ENCODE data around the gene DAZAP2.

Gene DAZAP2

GRCh38 chr12:51245476-51246253 lies 7.0 kb downstream of the DAZAP2 start:
- Histone ChIP-seq H2BK120ac (ENCODE audit: low read depth, low read length) (no peak overlapping the region), H3K27ac (replicated peaks; ENCODE audit: low read length) (no peak overlapping the region)

GRCh38 chr12:51246254-51246853 lies 7.7 kb downstream of the DAZAP2 start:
- no peak overlapping the region for H2AK5ac ChIP-seq (ENCODE audit: low read depth, low read length)
- H2BK15ac ChIP-seq (ENCODE audit: low read length): no peak overlapping the region
- H3K36me3 ChIP-seq (replicated peaks in 1 of 2; ENCODE audit: control insufficient read depth in 2 of 2, insufficient read depth in 2 of 2, low read length in 2 of 2): peaks cover 14 to 35% of the 10 kb centered on the region in 2 donors
- 100% methylated on average over 4 of the region's 7 CpGs; no CpG with 5 or more reads in 1 of the 2 donors for WGBS, 2 donors (ENCODE audit: extremely low coverage in 2 of 2, insufficient read length in 2 of 2, insufficient replicate concordance in 1 of 2)
- no peak overlapping the region for H4K8ac ChIP-seq (ENCODE audit: low read depth, low read length)
- no peak overlapping the region for H2BK120ac ChIP-seq (ENCODE audit: low read depth, low read length)
- no peak overlapping the region for H3K27ac ChIP-seq (replicated peaks; ENCODE audit: low read length)
- no peak overlapping the region for H2BK12ac ChIP-seq (ENCODE audit: low read length)
- peaks cover 2 to 8% of the 10 kb centered on the region in 2 donors for H3K4me1 ChIP-seq (ENCODE audit: control insufficient read depth in 2 of 2, insufficient read depth in 1 of 2, low read depth in 1 of 2, low read length in 2 of 2)
- no peak overlapping the region for H3K14ac ChIP-seq (ENCODE audit: low read length)
- no peaks in the 10 kb centered on the region for H3K27me3 ChIP-seq (ENCODE audit: control insufficient read depth in 3 of 3, insufficient read depth in 3 of 3, low read depth in 1 of 3, low read length in 3 of 3)
- no peak overlapping the region for H3K9ac ChIP-seq (ENCODE audit: low read depth, low read length, poor library complexity)
- H4K91ac ChIP-seq (ENCODE audit: low read depth, low read length, poor library complexity): no peak overlapping the region
- no peak overlapping the region for H2BK5ac ChIP-seq (ENCODE audit: low read length)
- H3K4ac ChIP-seq (ENCODE audit: low read length): no peak overlapping the region
- peaks cover 0 to 1% of the 10 kb centered on the region in 2 donors for H3K9me3 ChIP-seq (replicated peaks in 1 of 2; ENCODE audit: control insufficient read depth in 2 of 2, insufficient read depth in 1 of 2, low read depth in 1 of 2, low read length in 2 of 2)
- H3K4me2 ChIP-seq (ENCODE audit: insufficient read depth, low read length, poor library complexity, severe bottlenecking): no peak overlapping the region
- H3K79me1 ChIP-seq (ENCODE audit: low read depth, low read length): peaks cover 2% of the 10 kb centered on the region
- no peak overlapping the region for H3K18ac ChIP-seq (ENCODE audit: low read length)
- no peak overlapping the region for H3K23ac ChIP-seq (ENCODE audit: low read depth, low read length, poor library complexity)
- no peak overlapping the region for H3K4me3 ChIP-seq (ENCODE audit: low read length in 2 of 2)
- H2AFZ ChIP-seq (ENCODE audit: low read length): no peak overlapping the region
- DNase-seq (ENCODE audit: low spot score): no peak

More at GRCh38 chr12:51245476-51246253, 7.0 kb downstream of the DAZAP2 start:
- Histone ChIP-seq H3K9ac (ENCODE audit: low read depth, low read length, poor library complexity) (no peak overlapping the region), H2BK12ac (ENCODE audit: low read length) (no peak overlapping the region), H4K91ac (ENCODE audit: low read depth, low read length, poor library complexity) (no peak overlapping the region), H3K14ac (ENCODE audit: low read length) (no peak overlapping the region), H3K9me3 (replicated peaks in 1 of 2; ENCODE audit: control insufficient read depth in 2 of 2, insufficient read depth in 1 of 2, low read depth in 1 of 2, low read length in 2 of 2) (peaks cover 0 to 1% of the 10 kb centered on the region in 2 donors), H3K23ac (ENCODE audit: low read depth, low read length, poor library complexity) (no peak overlapping the region), H3K36me3 (replicated peaks in 1 of 2; ENCODE audit: control insufficient read depth in 2 of 2, insufficient read depth in 2 of 2, low read length in 2 of 2) (peaks cover 19 to 42% of the 10 kb centered on the region in 2 donors), H3K79me1 (ENCODE audit: low read depth, low read length) (peaks cover 2% of the 10 kb centered on the region), H2AK5ac (ENCODE audit: low read depth, low read length) (no peak overlapping the region), H3K4me1 (ENCODE audit: control insufficient read depth in 2 of 2, insufficient read depth in 1 of 2, low read depth in 1 of 2, low read length in 2 of 2) (peaks cover 2 to 8% of the 10 kb centered on the region in 2 donors), H3K27me3 (ENCODE audit: control insufficient read depth in 3 of 3, insufficient read depth in 3 of 3, low read depth in 1 of 3, low read length in 3 of 3) (no peaks in the 10 kb centered on the region), H3K4me3 (ENCODE audit: low read length in 2 of 2) (no peak overlapping the region), H2AFZ (ENCODE audit: low read length) (no peak overlapping the region), H3K4ac (ENCODE audit: low read length) (no peak overlapping the region), H3K18ac (ENCODE audit: low read length) (no peak overlapping the region), H2BK15ac (ENCODE audit: low read length) (no peak overlapping the region), H2BK5ac (ENCODE audit: low read length) (no peak overlapping the region), H3K4me2 (ENCODE audit: insufficient read depth, low read length, poor library complexity, severe bottlenecking) (no peak overlapping the region), H4K8ac (ENCODE audit: low read depth, low read length) (no peak overlapping the region)
- no peak for DNase-seq (ENCODE audit: low spot score)
- WGBS, 2 donors (ENCODE audit: extremely low coverage in 2 of 2, insufficient read length in 2 of 2, insufficient replicate concordance in 1 of 2): no CpG with 5 or more reads among the region's 11 CpGs

- WGBS, 2 donors (ENCODE audit: extremely low coverage in 2 of 2, insufficient read length in 2 of 2, insufficient replicate concordance in 1 of 2): no CpG with 5 or more reads among the region's 14 CpGs
- H3K4ac ChIP-seq (ENCODE audit: low read length): no peak overlapping the region
Measured at GRCh38 chr12:51247523-51248206, 9.0 kb downstream of the DAZAP2 start.

GRCh38 chr12:51253276-51253675 lies 14.7 kb downstream of the DAZAP2 start:
- WGBS, 2 donors (ENCODE audit: extremely low coverage in 2 of 2, insufficient read length in 2 of 2, insufficient replicate concordance in 1 of 2): no CpG with 5 or more reads among the region's 1 CpG
- H2BK120ac ChIP-seq (ENCODE audit: low read depth, low read length): no peak overlapping the region
- no peak for DNase-seq (ENCODE audit: low spot score)

More at GRCh38 chr12:51247523-51248206, 9.0 kb downstream of the DAZAP2 start:
- H4K8ac ChIP-seq (ENCODE audit: low read depth, low read length): no peak overlapping the region
- no peak overlapping the region for H3K23ac ChIP-seq (ENCODE audit: low read depth, low read length, poor library complexity)
- no peak overlapping the region for H4K91ac ChIP-seq (ENCODE audit: low read depth, low read length, poor library complexity)
- H3K4me2 ChIP-seq (ENCODE audit: insufficient read depth, low read length, poor library complexity, severe bottlenecking): no peak overlapping the region
- no peaks in the 10 kb centered on the region for H3K27me3 ChIP-seq (ENCODE audit: control insufficient read depth in 3 of 3, insufficient read depth in 3 of 3, low read depth in 1 of 3, low read length in 3 of 3)
- H3K36me3 ChIP-seq (replicated peaks in 1 of 2; ENCODE audit: control insufficient read depth in 2 of 2, insufficient read depth in 2 of 2, low read length in 2 of 2): peaks cover 6 to 22% of the 10 kb centered on the region in 2 donors
- H3K14ac ChIP-seq (ENCODE audit: low read length): no peak overlapping the region
- H3K4me1 ChIP-seq (ENCODE audit: control insufficient read depth in 2 of 2, insufficient read depth in 1 of 2, low read depth in 1 of 2, low read length in 2 of 2): peaks cover 2 to 8% of the 10 kb centered on the region in 2 donors
- H2BK120ac ChIP-seq (ENCODE audit: low read depth, low read length): no peak overlapping the region
- no peak overlapping the region for H2BK15ac ChIP-seq (ENCODE audit: low read length)
- H2AFZ ChIP-seq (ENCODE audit: low read length): peak overlapping the region; percentile 82
- peak overlapping the region; percentile 3 for H2AK5ac ChIP-seq (ENCODE audit: low read depth, low read length)
- peak overlapping the region; percentile 6 for H3K18ac ChIP-seq (ENCODE audit: low read length)
- peaks cover 0 to 1% of the 10 kb centered on the region in 2 donors for H3K9me3 ChIP-seq (replicated peaks in 1 of 2; ENCODE audit: control insufficient read depth in 2 of 2, insufficient read depth in 1 of 2, low read depth in 1 of 2, low read length in 2 of 2)
- peak overlapping the region in 1 of 2 donors; percentile 10 for H3K4me3 ChIP-seq (ENCODE audit: low read length in 2 of 2)
- no peak for DNase-seq (ENCODE audit: low spot score)
- H2BK5ac ChIP-seq (ENCODE audit: low read length): no peak overlapping the region
- peaks cover 2% of the 10 kb centered on the region for H3K79me1 ChIP-seq (ENCODE audit: low read depth, low read length)
- no peak overlapping the region for H2BK12ac ChIP-seq (ENCODE audit: low read length)
- no peak overlapping the region for H3K27ac ChIP-seq (replicated peaks; ENCODE audit: low read length)
- H3K9ac ChIP-seq (ENCODE audit: low read depth, low read length, poor library complexity): peak overlapping the region; percentile 70

More at GRCh38 chr12:51253276-51253675, 14.7 kb downstream of the DAZAP2 start:
- no peaks in the 10 kb centered on the region for H3K9me3 ChIP-seq (replicated peaks in 1 of 2; ENCODE audit: control insufficient read depth in 2 of 2, insufficient read depth in 1 of 2, low read depth in 1 of 2, low read length in 2 of 2)
- no peak overlapping the region for H2BK5ac ChIP-seq (ENCODE audit: low read length)
- no peaks in the 10 kb centered on the region for H3K36me3 ChIP-seq (replicated peaks in 1 of 2; ENCODE audit: control insufficient read depth in 2 of 2, insufficient read depth in 2 of 2, low read length in 2 of 2)
- no peak overlapping the region for H3K4ac ChIP-seq (ENCODE audit: low read length)
- no peak overlapping the region for H2AK5ac ChIP-seq (ENCODE audit: low read depth, low read length)
- no peak overlapping the region for H2BK12ac ChIP-seq (ENCODE audit: low read length)
- H3K18ac ChIP-seq (ENCODE audit: low read length): no peak overlapping the region
- H4K8ac ChIP-seq (ENCODE audit: low read depth, low read length): no peak overlapping the region
- no peak overlapping the region for H3K27ac ChIP-seq (replicated peaks; ENCODE audit: low read length)
- H3K79me1 ChIP-seq (ENCODE audit: low read depth, low read length): no peaks in the 10 kb centered on the region
- no peaks in the 10 kb centered on the region for H3K27me3 ChIP-seq (ENCODE audit: control insufficient read depth in 3 of 3, insufficient read depth in 3 of 3, low read depth in 1 of 3, low read length in 3 of 3)
- no peak overlapping the region for H3K14ac ChIP-seq (ENCODE audit: low read length)
- no peak overlapping the region for H4K91ac ChIP-seq (ENCODE audit: low read depth, low read length, poor library complexity)
- no peak overlapping the region for H3K4me2 ChIP-seq (ENCODE audit: insufficient read depth, low read length, poor library complexity, severe bottlenecking)
- H3K9ac ChIP-seq (ENCODE audit: low read depth, low read length, poor library complexity): no peak overlapping the region
- no peaks in the 10 kb centered on the region for H3K4me1 ChIP-seq (ENCODE audit: control insufficient read depth in 2 of 2, insufficient read depth in 1 of 2, low read depth in 1 of 2, low read length in 2 of 2)
- no peak overlapping the region for H2BK15ac ChIP-seq (ENCODE audit: low read length)
- no peak overlapping the region for H2AFZ ChIP-seq (ENCODE audit: low read length)
- no peak overlapping the region for H3K4me3 ChIP-seq (ENCODE audit: low read length in 2 of 2)
- H3K23ac ChIP-seq (ENCODE audit: low read depth, low read length, poor library complexity): no peak overlapping the region

Data from neuronal stem cell (in vitro differentiated cells).